ENCODE data around the gene STATH.
"Not testable (repeated sequence)": the region's sequence is repeated elsewhere in the genome, so short reads cannot be mapped to it uniquely, and the experiment has no call there.

- not testable (repeated sequence) for TF ChIP-seq CTCF, POLR2A (IDR thresholded peaks at IDR 0.05)
Measured at GRCh38 chr4:70037559-70037958, 41.8 kb downstream of the STATH start.
